Mesothelial cell of epicardium (in vitro differentiated cells): Measurements from ENCODE around the gene DLGAP3. TPM values are rescaled to one million over a fixed set of nuclear protein-coding genes. Genes with fewer than 3 reads are reported as not detected.

Experiments
- DNase-seq, 2 experiments: peaks; one replicate each; pipeline ENCODE4 v3.0.0; 2021; ENCODE audit warnings: low spot score in 2 of 2; ENCODE audit not compliant: unreplicated experiment in 2 of 2
- H3K27ac Mint-ChIP-seq: 2 replicates; pipeline ENCODE4 v1.8.0; 2021; ENCODE audit warnings: mixed read lengths
- H3K27me3 Mint-ChIP-seq: 2 replicates; pipeline ENCODE4 v1.8.0; 2021; ENCODE audit warnings: low read depth, mixed read lengths
- H3K36me3 Mint-ChIP-seq: 2 replicates; pipeline ENCODE4 v1.8.0; 2021; ENCODE audit warnings: mixed read lengths
- H3K4me1 Mint-ChIP-seq: 2 replicates; pipeline ENCODE4 v1.8.0; 2021; ENCODE audit warnings: mixed read lengths
- H3K4me3 Mint-ChIP-seq: 2 replicates; pipeline ENCODE4 v1.8.0; 2021; ENCODE audit warnings: mild to moderate bottlenecking, moderate library complexity, mixed read lengths
- H3K9me3 Mint-ChIP-seq: 2 replicates; pipeline ENCODE4 v1.8.0; 2021; ENCODE audit warnings: mixed read lengths
- total RNA-seq: library from RNA; stranded (reverse); gene quantifications from 3 replicates; pipeline ENCODE4 v1.2.1, GENCODE V29; 2021
- TF ChIP-seq, protein P1 (sequence below): fragments of 200-600 bp; sonication (generic); IDR thresholded peaks from one replicate; pipeline ENCODE4 v1.5.0; 2021; ENCODE audit warnings: antibody characterized with exemption; ENCODE audit not compliant: unreplicated experiment

DLGAP3 gene
- total RNA-seq, 1 donor from 2014 or later: 0.27 TPM

DNA sequence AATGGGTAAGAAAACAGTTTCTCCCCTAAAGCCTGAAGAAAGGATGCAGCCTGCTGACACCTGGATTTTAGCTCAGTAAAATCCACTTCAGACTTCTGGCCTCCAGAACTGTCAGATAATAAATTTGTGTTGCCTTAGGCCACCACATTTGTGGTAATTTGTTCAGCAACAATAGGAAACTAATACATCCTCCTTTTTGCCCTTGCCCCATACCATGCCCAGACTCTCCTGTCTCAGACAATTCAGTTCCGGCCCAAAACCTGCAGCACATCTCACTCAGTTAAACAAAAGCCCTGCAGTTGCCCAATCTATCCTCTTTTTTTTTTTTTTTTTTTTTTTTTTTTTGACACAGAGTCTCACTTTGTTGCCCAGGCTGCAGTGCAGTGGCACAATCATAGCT is 95.7 kb downstream of the DLGAP3 start:
- Mint-ChIP-seq H3K9me3 (no peaks in the 10 kb centered on the region), H3K27me3 (no peaks in the 10 kb centered on the region), H3K36me3 (no peaks in the 10 kb centered on the region), H3K27ac (no peak overlapping the region), H3K4me3 (no peak overlapping the region), H3K4me1 (no peaks in the 10 kb centered on the region)
- TF ChIP-seq, protein P1, sequence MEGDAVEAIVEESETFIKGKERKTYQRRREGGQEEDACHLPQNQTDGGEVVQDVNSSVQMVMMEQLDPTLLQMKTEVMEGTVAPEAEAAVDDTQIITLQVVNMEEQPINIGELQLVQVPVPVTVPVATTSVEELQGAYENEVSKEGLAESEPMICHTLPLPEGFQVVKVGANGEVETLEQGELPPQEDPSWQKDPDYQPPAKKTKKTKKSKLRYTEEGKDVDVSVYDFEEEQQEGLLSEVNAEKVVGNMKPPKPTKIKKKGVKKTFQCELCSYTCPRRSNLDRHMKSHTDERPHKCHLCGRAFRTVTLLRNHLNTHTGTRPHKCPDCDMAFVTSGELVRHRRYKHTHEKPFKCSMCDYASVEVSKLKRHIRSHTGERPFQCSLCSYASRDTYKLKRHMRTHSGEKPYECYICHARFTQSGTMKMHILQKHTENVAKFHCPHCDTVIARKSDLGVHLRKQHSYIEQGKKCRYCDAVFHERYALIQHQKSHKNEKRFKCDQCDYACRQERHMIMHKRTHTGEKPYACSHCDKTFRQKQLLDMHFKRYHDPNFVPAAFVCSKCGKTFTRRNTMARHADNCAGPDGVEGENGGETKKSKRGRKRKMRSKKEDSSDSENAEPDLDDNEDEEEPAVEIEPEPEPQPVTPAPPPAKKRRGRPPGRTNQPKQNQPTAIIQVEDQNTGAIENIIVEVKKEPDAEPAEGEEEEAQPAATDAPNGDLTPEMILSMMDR: no peak
- no peak for DNase-seq

- TF ChIP-seq, protein P1: no peak
- H3K36me3 Mint-ChIP-seq: no peaks in the 10 kb centered on the region
- no peaks in the 10 kb centered on the region for H3K4me1 Mint-ChIP-seq
- no peak overlapping the region for H3K27ac Mint-ChIP-seq
- H3K9me3 Mint-ChIP-seq: no peaks in the 10 kb centered on the region
- H3K4me3 Mint-ChIP-seq: no peak overlapping the region
- peak in 1 of 2 experiments; percentile 29 for DNase-seq
- no peaks in the 10 kb centered on the region for H3K27me3 Mint-ChIP-seq
These were observed 97.7 kb downstream of the DLGAP3 start for GRCh38 chr1:34831721-34832246.

DNA sequence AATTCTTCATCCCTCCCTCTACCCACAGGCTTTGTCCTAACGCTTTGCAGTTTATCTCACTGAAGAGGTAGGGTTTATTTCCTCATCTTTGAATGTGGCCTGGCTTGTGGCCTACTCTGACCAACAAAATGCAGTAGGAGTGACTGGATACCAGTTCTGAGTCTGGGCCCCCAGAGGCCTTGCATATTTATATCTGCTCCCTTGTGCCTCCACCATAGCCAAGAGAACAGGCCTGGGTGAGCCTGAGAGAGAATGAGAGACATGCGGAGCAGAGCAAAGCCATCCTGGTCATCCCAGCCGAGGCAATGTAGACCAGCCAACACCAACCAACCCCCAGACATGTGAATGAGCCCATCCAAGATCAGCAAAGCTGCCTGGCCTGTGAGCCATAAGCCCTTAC is 100.2 kb downstream of the DLGAP3 start:
- Mint-ChIP-seq H3K9me3 (no peaks in the 10 kb centered on the region), H3K36me3 (no peaks in the 10 kb centered on the region), H3K4me3 (no peak overlapping the region), H3K4me1 (no peaks in the 10 kb centered on the region), H3K27me3 (no peaks in the 10 kb centered on the region), H3K27ac (no peak overlapping the region)
- TF ChIP-seq, protein P1: no peak
- no peak for DNase-seq

- TF ChIP-seq, protein P1: no peak
- H3K27ac Mint-ChIP-seq: no peak overlapping the region
- no peaks in the 10 kb centered on the region for H3K36me3 Mint-ChIP-seq
- no peak overlapping the region for H3K4me3 Mint-ChIP-seq
- no peaks in the 10 kb centered on the region for H3K4me1 Mint-ChIP-seq
- H3K9me3 Mint-ChIP-seq: no peaks in the 10 kb centered on the region
- DNase-seq: no peak
- H3K27me3 Mint-ChIP-seq: no peaks in the 10 kb centered on the region
These were observed 100.8 kb downstream of the DLGAP3 start for GRCh38 chr1:34828611-34829010.

DNA sequence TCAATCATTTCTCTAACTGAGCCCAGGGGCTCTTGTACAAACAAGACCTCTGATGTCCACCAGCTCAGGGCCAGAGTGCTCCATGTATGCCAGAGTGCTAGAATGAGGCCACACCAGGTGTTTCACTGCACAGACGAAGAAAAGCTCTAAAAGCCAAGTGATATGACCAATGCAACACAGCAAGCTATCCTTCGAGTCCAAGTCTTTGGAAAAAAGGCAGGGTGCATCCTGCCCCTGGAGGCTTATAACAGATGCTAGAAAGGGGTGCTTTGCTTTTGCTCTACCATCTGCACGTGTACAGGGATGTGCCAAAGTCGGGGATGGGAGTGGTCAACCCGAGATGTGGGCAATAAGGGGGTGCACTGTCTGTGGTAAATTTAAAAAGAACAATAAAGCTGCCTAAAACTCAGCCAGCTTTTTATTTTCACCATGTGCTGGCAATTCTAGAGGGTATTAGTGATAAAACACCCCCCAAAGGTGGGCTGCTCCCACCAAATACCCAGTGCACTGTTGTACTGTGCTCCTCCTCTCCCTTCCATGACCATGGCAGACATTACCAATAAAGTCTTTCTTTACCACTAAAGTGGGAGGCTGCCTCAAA is 102.0 kb downstream of the DLGAP3 start:
- H3K9me3 Mint-ChIP-seq: no peaks in the 10 kb centered on the region
- no peak for DNase-seq
- H3K4me3 Mint-ChIP-seq: no peak overlapping the region
- H3K36me3 Mint-ChIP-seq: no peaks in the 10 kb centered on the region
- no peaks in the 10 kb centered on the region for H3K4me1 Mint-ChIP-seq
- H3K27me3 Mint-ChIP-seq: no peaks in the 10 kb centered on the region
- TF ChIP-seq, protein P1: no peak
- no peak overlapping the region for H3K27ac Mint-ChIP-seq
